HEK293 (cell line): Measurements from ENCODE around the gene CFAP107.

ENCODE experiments used
- CTCF ChIA-PET: fragments of 350-600 bp; formaldehyde crosslinking; extraction: SDS; loops from one replicate; lab custom pipeline; 2021; ENCODE audit warnings: antibody characterized with exemption; lab: Yijun Ruan, JAX
- POLR2A ChIA-PET: fragments of 300-600 bp; formaldehyde crosslinking; extraction: SDS; loops from one replicate; lab custom pipeline; 2020; ENCODE audit warnings: antibody characterized with exemption, inconsistent platforms; lab: Yijun Ruan, JAX
- H3K27ac ChIP-seq: fragments of 200-500 bp; sonication (Bioruptor generic); 2 replicates; pipeline ENCODE4 v1.5.1; 2014; ENCODE audit warnings: low read depth, low read length, control low read depth, inconsistent platforms; ENCODE audit errors: extremely low read depth
- H3K36me3 ChIP-seq, 2 experiments: fragments of 200-500 bp in 1 of 2; sonication (Bioruptor generic) in 1 of 2; 1 replicate in 1 of 2; 2 replicates in 1 of 2; pipeline ENCODE4 v1.5.1; 2014 to 2017; ENCODE audit warnings: inconsistent platforms in 2 of 2, low read length in 2 of 2; ENCODE audit not compliant: control insufficient read depth in 2 of 2, insufficient read depth in 1 of 2
- H3K4me1 ChIP-seq: fragments of 200-500 bp; sonication (Bioruptor generic); 2 replicates; pipeline ENCODE4 v1.5.1; 2014; ENCODE audit warnings: mild to moderate bottlenecking, low read length, inconsistent platforms; ENCODE audit not compliant: control insufficient read depth, insufficient read depth
- H3K4me3 ChIP-seq: 2 replicates; pipeline ENCODE4 v1.5.1; 2011; ENCODE audit warnings: low read depth, mild to moderate bottlenecking, control low read depth, low read length, moderate library complexity
- H3K9me3 ChIP-seq: fragments of 200-500 bp; sonication (Bioruptor generic); 2 replicates; pipeline ENCODE4 v1.5.1; 2014; ENCODE audit warnings: low read depth, low read length, inconsistent platforms; ENCODE audit not compliant: control insufficient read depth, insufficient read depth
- FEZF1 ChIP-seq: fragments of 450-650 bp; formaldehyde crosslinking; IDR thresholded peaks from 2 replicates; pipeline ENCODE4 v1.5.1; 2016; ENCODE audit warnings: missing biosample characterization, missing genetic modification characterization
- GLI4 ChIP-seq: fragments of 450-650 bp; formaldehyde crosslinking; IDR thresholded peaks from 2 replicates; pipeline ENCODE4 v1.5.1; 2016; ENCODE audit warnings: missing biosample characterization, missing genetic modification characterization
- KLF9 ChIP-seq: fragments of 450-650 bp; formaldehyde crosslinking; IDR thresholded peaks from 2 replicates; pipeline ENCODE4 v1.5.1; 2016; ENCODE audit warnings: missing biosample characterization, missing genetic modification characterization, low read depth
- MZF1 ChIP-seq: fragments of 450-650 bp; formaldehyde crosslinking; IDR thresholded peaks from 2 replicates; pipeline ENCODE4 v1.5.1; 2017; ENCODE audit warnings: missing biosample characterization, missing genetic modification characterization, borderline replicate concordance
- OSR2 ChIP-seq: fragments of 450-650 bp; formaldehyde crosslinking; IDR thresholded peaks from 2 replicates; pipeline ENCODE4 v1.5.1; 2016; ENCODE audit warnings: missing biosample characterization, missing genetic modification characterization
- OVOL3 ChIP-seq: fragments of 450-650 bp; formaldehyde crosslinking; IDR thresholded peaks from 2 replicates; pipeline ENCODE4 v1.5.1; 2016; ENCODE audit warnings: missing biosample characterization, missing genetic modification characterization
- PRDM1 ChIP-seq: fragments of 450-650 bp; formaldehyde crosslinking; IDR thresholded peaks from 2 replicates; pipeline ENCODE4; 2016; ENCODE audit warnings: missing biosample characterization, missing genetic modification characterization
- RBAK ChIP-seq: fragments of 450-650 bp; formaldehyde crosslinking; IDR thresholded peaks from 2 replicates; pipeline ENCODE4 v1.5.1; 2016; ENCODE audit warnings: missing biosample characterization, missing genetic modification characterization
- ZBTB11 ChIP-seq: fragments of 450-650 bp; formaldehyde crosslinking; conservative IDR thresholded peaks from 2 replicates; pipeline ENCODE4 v1.5.1; 2016; ENCODE audit warnings: low read depth, missing biosample characterization, missing genetic modification characterization
- ZBTB48 ChIP-seq: fragments of 450-650 bp; formaldehyde crosslinking; IDR thresholded peaks from 2 replicates; pipeline ENCODE4 v1.5.1; 2016; ENCODE audit warnings: missing biosample characterization, missing genetic modification characterization
- ZEB2 ChIP-seq: fragments of 450-650 bp; formaldehyde crosslinking; IDR thresholded peaks from 2 replicates; pipeline ENCODE4 v1.5.1; 2016; ENCODE audit warnings: missing biosample characterization, missing genetic modification characterization
- ZIC2 ChIP-seq: fragments of 450-650 bp; formaldehyde crosslinking; IDR thresholded peaks from 2 replicates; pipeline ENCODE4 v1.5.1; 2016; ENCODE audit warnings: missing biosample characterization, missing genetic modification characterization
- ZNF404 ChIP-seq: fragments of 450-650 bp; formaldehyde crosslinking; IDR thresholded peaks from 2 replicates; pipeline ENCODE4 v1.5.1; 2017; ENCODE audit warnings: missing biosample characterization, missing genetic modification characterization
- ZNF416 ChIP-seq: fragments of 450-650 bp; formaldehyde crosslinking; IDR thresholded peaks from 2 replicates; pipeline ENCODE4 v1.5.1; 2016; ENCODE audit warnings: missing biosample characterization, missing genetic modification characterization
- ZNF48 ChIP-seq: fragments of 450-650 bp; formaldehyde crosslinking; IDR thresholded peaks from 2 replicates; pipeline ENCODE4 v1.5.1; 2016; ENCODE audit warnings: missing biosample characterization, missing genetic modification characterization
- ZNF501 ChIP-seq: fragments of 450-650 bp; formaldehyde crosslinking; IDR thresholded peaks from 2 replicates; pipeline ENCODE4 v1.5.1; 2016; ENCODE audit warnings: missing biosample characterization, missing genetic modification characterization
- ZNF549 ChIP-seq: fragments of 450-650 bp; IDR thresholded peaks from 2 replicates; pipeline ENCODE4 v1.5.1; 2018; ENCODE audit warnings: missing biosample characterization, missing genetic modification characterization, mild to moderate bottlenecking, inconsistent platforms, moderate library complexity
- ZNF596 ChIP-seq: fragments of 450-650 bp; IDR thresholded peaks from 2 replicates; pipeline ENCODE4 v1.5.0; 2018; ENCODE audit warnings: missing biosample characterization, mild to moderate bottlenecking, missing genetic modification characterization, moderate library complexity
- ZNF645 ChIP-seq: fragments of 450-650 bp; formaldehyde crosslinking; IDR thresholded peaks from 2 replicates; pipeline ENCODE4; 2016; ENCODE audit warnings: missing biosample characterization, missing genetic modification characterization
- ZNF677 ChIP-seq: fragments of 450-650 bp; IDR thresholded peaks from 2 replicates; pipeline ENCODE4 v1.5.0; 2018; ENCODE audit warnings: missing biosample characterization, mild to moderate bottlenecking, missing genetic modification characterization, moderate library complexity
- ZSCAN30 ChIP-seq: fragments of 450-650 bp; IDR thresholded peaks from 2 replicates; pipeline ENCODE4 v1.5.1; 2018; ENCODE audit warnings: missing biosample characterization, mild to moderate bottlenecking, missing genetic modification characterization, moderate library complexity

The CFAP107 gene

GRCh38 chr1:12708396-12709090 is 37.5 kb upstream of the CFAP107 start:
- no peak overlapping the region for H3K27ac ChIP-seq
- H3K36me3 ChIP-seq, result no peaks in the 10 kb centered on the region
- POLR2A ChIA-PET, result no interaction called here
- TF ChIP-seq ZNF677 (tag by site-specific recombination) (no peak), ZNF416 (tag by site-specific recombination) (no peak), ZBTB11 (tag by site-specific recombination) (no peak), FEZF1 (tag by site-specific recombination) (no peak), OSR2 (no peak), ZNF48 (no peak), ZIC2 (tag by site-specific recombination) (no peak), KLF9 (tag by site-specific recombination) (no peak), ZNF596 (no peak)
- TF ChIP-seq, all 188 proteins: peak for 0
- CTCF ChIA-PET, result no interaction called here
- H3K4me3 ChIP-seq, result no peak overlapping the region
- H3K4me1 ChIP-seq, result no peaks in the 10 kb centered on the region
- no peaks in the 10 kb centered on the region for H3K9me3 ChIP-seq

- Histone ChIP-seq H3K27ac (no peak overlapping the region), H3K9me3 (no peaks in the 10 kb centered on the region), H3K4me1 (no peaks in the 10 kb centered on the region), H3K4me3 (no peak overlapping the region), H3K36me3 (no peaks in the 10 kb centered on the region)
- no peak for TF ChIP-seq RBAK (tag by site-specific recombination)
- TF ChIP-seq ZSCAN30 (tag by site-specific recombination), result no peak
- no peak for TF ChIP-seq ZNF549 (tag by site-specific recombination)
- no peak for TF ChIP-seq GLI4 (tag by site-specific recombination)
- no peak for TF ChIP-seq ZNF501 (tag by site-specific recombination)
- TF ChIP-seq PRDM1 (tag by site-specific recombination), result no peak
- TF ChIP-seq ZEB2 (tag by site-specific recombination), result no peak
- no peak for TF ChIP-seq MZF1
- TF ChIP-seq OVOL3 (tag by site-specific recombination), result no peak
- no peak for TF ChIP-seq ZNF404 (tag by site-specific recombination)
- no peak for TF ChIP-seq ZNF645 (tag by site-specific recombination)
- no peak for TF ChIP-seq ZBTB48 (tag by site-specific recombination)
- ChIA-PET POLR2A (no interaction called here), CTCF (no interaction called here)
Measured at GRCh38 chr1:12709091-12709491, 36.9 kb upstream of the CFAP107 start.
